ENCODE results near the gene POLN. TPM values are rescaled to one million over a fixed set of nuclear protein-coding genes. Genes with fewer than 3 reads are reported as not detected.

Gene POLN
- polyA plus RNA-seq, 1 experiment, result 0.35 TPM

GRCh38 chr4:2175990-2176698, 65.8 kb downstream of the POLN start:
- DNase-seq (ENCODE audit: low read depth, low spot score), result no peak
- no peak for TF ChIP-seq CTCF (IDR thresholded peaks at IDR 0.05; ENCODE audit: low read depth, low read length)
- ChIA-PET CTCF (no interaction called here), POLR2A (no interaction called here)
- no peak overlapping the region for H3K4me3 ChIP-seq (ENCODE audit: low read depth, low read length)
- H3K9me3 ChIP-seq (ENCODE audit: control insufficient read depth, insufficient read depth, low read length), result no peaks in the 10 kb centered on the region
- no peak overlapping the region for H3K27ac ChIP-seq (ENCODE audit: low read depth, low read length)
- no peaks in the 10 kb centered on the region for H3K27me3 ChIP-seq (ENCODE audit: control insufficient read depth, insufficient read depth, low read length)

- ChIA-PET CTCF (interaction anchor here (0.7 kb wide), 1 partner anchor 70 kb away, joined by 3 read pairs; no protein-coding TSS in a partner anchor), POLR2A (no interaction called here)
- H3K4me3 ChIP-seq (ENCODE audit: low read depth, low read length), result no peak overlapping the region
- H3K27me3 ChIP-seq (ENCODE audit: control insufficient read depth, insufficient read depth, low read length), result no peaks in the 10 kb centered on the region
- no peak for TF ChIP-seq CTCF (IDR thresholded peaks at IDR 0.05; ENCODE audit: low read depth, low read length)
- H3K27ac ChIP-seq (ENCODE audit: low read depth, low read length), result no peak overlapping the region
- H3K9me3 ChIP-seq (ENCODE audit: control insufficient read depth, insufficient read depth, low read length), result no peaks in the 10 kb centered on the region
- DNase-seq (ENCODE audit: low read depth, low spot score), result no peak
Measured at GRCh38 chr4:2174061-2174460, 67.9 kb downstream of the POLN start.

- H3K27ac ChIP-seq (ENCODE audit: low read depth, low read length), result no peak overlapping the region
- TF ChIP-seq CTCF (IDR thresholded peaks at IDR 0.05; ENCODE audit: low read depth, low read length), result no peak
- ChIA-PET CTCF (interaction anchor here (0.6 kb wide), 1 partner anchor 591 kb away, joined by 3 read pairs; no protein-coding TSS in a partner anchor), POLR2A (no interaction called here)
- H3K9me3 ChIP-seq (ENCODE audit: control insufficient read depth, insufficient read depth, low read length), result no peaks in the 10 kb centered on the region
- DNase-seq (ENCODE audit: low read depth, low spot score), result no peak
- H3K4me3 ChIP-seq (ENCODE audit: low read depth, low read length), result no peak overlapping the region
- H3K27me3 ChIP-seq (ENCODE audit: control insufficient read depth, insufficient read depth, low read length), result no peaks in the 10 kb centered on the region
Measured at GRCh38 chr4:2172627-2173231, 69.2 kb downstream of the POLN start.

- TF ChIP-seq CTCF (IDR thresholded peaks at IDR 0.05; ENCODE audit: low read depth, low read length), result no peak
- no peaks in the 10 kb centered on the region for H3K27me3 ChIP-seq (ENCODE audit: control insufficient read depth, insufficient read depth, low read length)
- H3K4me3 ChIP-seq (ENCODE audit: low read depth, low read length), result no peak overlapping the region
- no peak overlapping the region for H3K27ac ChIP-seq (ENCODE audit: low read depth, low read length)
- no peak for DNase-seq (ENCODE audit: low read depth, low spot score)
- ChIA-PET CTCF (interaction anchor here (0.6 kb wide), 1 partner anchor 592 kb away, joined by 3 read pairs; no protein-coding TSS in a partner anchor), POLR2A (no interaction called here)
- no peaks in the 10 kb centered on the region for H3K9me3 ChIP-seq (ENCODE audit: control insufficient read depth, insufficient read depth, low read length)
Measured at GRCh38 chr4:2172161-2172560, 69.8 kb downstream of the POLN start.

All from AG04450 (cell line).